ENCODE data around the gene OR2K2. TPM values are rescaled to one million over a fixed set of nuclear protein-coding genes. Genes with fewer than 3 reads are reported as not detected.
"Not testable (repeated sequence)": the region's sequence is repeated elsewhere in the genome, so short reads cannot be mapped to it uniquely, and the experiment has no call there.

Gene OR2K2
- total RNA-seq, 1 donor from 2014 or later = not detected

- DNase-seq = no peak
These were observed 31.9 kb downstream of the OR2K2 start for GRCh38 chr9:111298111-111298510.

DNA sequence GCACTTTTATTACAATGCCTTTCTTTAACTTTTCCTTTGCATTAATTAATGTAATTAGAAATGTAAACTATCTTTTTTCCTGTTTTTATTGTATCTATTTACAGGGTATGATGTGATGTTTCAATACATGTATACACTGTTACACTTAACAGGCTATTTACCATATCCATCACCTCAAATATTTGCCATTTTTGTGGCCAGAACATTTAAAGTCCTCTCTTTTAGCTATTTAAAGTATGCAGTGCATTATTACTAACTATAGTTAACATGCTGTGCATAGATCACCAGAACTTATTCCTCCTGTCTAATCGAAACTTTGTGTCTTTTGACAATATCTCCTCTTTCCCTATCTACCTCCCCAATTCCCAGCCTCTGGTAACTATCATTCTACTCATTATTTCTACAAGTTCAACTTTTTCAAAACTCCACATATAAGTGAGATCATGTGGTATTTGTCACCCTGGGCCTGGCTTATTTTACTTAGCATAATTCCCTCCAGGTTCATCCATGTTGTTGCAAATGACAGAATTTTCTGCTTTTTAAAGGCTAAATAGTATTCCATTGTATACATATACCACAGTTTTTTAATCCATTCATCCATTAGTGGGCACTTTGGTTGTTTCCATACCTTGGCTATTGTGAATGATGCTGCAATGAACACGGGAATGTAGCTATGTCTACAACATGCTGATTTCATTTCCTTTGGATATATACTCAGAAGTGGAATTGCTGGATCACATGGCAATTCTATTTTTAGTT lies 32.8 kb downstream of the OR2K2 start:
- no peak for DNase-seq

DNA sequence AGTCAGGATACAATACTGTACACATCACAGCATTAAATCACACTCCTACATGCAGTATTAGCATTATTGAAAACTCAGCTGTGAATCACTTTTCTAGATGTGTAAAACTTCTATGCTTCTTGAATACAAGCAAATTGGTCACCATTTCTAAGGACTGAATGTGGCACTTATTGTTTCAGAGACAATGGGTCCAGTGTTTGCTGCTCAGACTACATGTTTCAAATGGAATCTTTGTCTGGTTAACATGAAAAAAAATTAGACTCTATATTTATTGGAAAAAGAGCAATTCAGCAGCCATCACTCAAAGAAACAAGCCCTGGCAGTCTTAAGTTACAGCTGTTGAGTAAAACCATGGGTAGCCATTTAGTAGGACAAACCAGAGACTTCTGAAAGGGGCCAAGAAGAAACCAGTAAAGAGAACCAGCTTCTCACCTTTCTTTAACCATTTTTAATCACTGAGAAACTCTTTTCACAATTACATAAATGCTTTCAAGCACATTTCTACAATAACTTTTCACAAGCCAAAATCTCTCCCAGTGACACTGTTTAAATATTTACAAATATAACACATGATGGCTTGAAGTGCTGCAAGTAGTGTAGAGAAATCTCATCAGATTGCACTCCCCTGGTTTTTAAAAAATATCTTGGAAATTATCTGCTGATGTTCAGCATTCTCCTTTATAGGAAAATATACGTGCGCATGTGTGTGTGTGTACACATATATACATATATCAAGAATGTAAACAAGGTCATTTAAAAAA lies 35.2 kb downstream of the OR2K2 start:
- DNase-seq = no peak

DNA sequence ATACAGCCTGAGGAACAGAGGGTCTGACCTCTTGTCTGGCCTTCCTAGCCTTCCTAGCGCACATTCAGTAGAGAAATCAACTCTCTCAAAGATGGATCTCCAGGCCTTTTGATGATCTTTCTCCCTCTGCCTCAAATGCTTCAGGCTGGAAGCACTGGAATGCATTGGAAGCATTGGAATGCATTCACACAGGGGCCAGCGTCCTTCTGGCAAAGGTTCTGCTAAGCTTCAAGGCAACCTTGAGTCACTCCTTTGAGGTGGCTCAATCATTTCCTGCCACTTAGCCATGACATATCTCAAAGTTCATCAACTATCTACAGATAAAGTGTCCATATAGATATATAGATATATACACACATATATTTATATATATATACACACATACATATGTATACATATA lies 42.9 kb downstream of the OR2K2 start:
- DNase-seq = no peak

DNA sequence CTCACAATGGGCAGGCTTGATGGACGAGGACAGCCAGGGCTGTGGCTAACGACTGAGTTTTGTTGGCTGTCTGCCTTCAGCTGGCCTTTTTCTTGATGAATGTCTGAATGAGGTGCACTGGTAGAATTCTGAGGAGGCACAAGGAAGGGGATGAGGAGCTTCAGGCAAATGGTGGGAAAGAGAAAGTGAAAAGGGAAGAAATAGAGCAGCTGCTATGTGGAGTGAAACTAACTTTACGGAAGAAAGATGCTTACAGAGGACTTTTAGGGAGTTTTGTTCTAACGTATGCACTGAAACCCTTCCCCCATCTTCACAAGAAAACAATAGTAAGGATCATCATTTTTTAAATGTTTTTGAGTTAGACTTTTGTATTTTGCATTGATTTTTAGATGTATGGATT lies 45.3 kb downstream of the OR2K2 start:
- DNase-seq = no peak

DNA sequence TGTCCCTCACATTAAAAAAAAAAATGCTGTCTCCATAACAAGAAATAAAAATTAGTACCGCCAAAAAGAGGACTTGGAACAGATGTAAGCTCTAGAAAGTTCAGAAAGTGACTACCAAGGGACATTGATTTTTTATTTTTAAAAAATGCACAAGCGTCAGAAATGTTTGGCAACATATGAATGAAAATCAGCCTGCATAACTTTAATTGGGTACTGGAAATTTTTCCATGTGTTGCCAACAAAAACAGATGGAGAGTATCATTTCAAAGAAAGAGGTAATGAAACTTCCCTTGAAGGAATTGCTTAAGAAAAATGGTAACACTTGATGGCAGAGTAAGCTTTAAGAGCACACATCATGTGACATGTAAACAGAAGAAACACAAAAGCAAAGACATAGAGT lies 47.2 kb downstream of the OR2K2 start:
- DNase-seq = no peak

DNA sequence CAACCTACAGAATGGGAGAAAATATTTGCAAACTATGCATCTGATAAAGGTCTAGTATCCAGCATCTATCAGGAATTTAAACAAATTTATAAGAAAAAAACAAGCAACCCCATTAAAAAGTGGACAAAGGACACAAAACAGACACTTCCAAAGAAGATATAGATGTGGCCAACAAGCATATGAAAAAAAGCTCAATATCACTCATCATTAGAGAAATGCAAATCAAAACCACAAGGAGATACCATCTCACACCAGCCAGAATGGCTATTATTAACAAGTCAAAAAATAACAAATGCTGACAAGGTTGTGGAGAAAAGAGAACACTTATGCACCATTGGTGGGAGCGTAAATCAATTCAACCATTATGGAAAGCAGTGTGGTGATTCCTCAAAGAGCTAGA lies 49.2 kb downstream of the OR2K2 start:
- DNase-seq = not testable (repeated sequence)

Other genes with a start within 250 kb of the OR2K2 start
- gene ECPAS, start 154.2 kb upstream of the OR2K2 start, total RNA-seq = 91.0 TPM
- 4.2 TPM for gene ZNF483, start 195.0 kb upstream of the OR2K2 start, total RNA-seq

Data from skin of body (tissue), 2 donors.